Right atrium auricular region (tissue), 2 donors: Measurements from ENCODE around the gene FBXO46. TPM values are rescaled to one million over a fixed set of nuclear protein-coding genes. Genes with fewer than 3 reads are reported as not detected.
A peak's percentile ranks its signal among the peaks of the same experiment; 100 is the strongest.
"Not testable (repeated sequence)": the region's sequence is repeated elsewhere in the genome, so short reads cannot be mapped to it uniquely, and the experiment has no call there.

Source experiments
- DNase-seq: peaks from one replicate; pipeline ENCODE4 v3.0.0-alpha.2; 2019; ENCODE audit warnings: low spot score
- H3K27ac ChIP-seq, 2 donors: fragments of 200-600 bp; sonication (generic); 1 replicate in 1 of 2; 2 replicates in 1 of 2; pipeline ENCODE4 v1.5.1; 2016 to 2019
- H3K27me3 ChIP-seq, 2 donors: fragments of 200-600 bp; sonication (generic); one replicate each; pipeline versions ENCODE4 v1.5.1 to v1.6.0; 2017 to 2019
- H3K36me3 ChIP-seq: fragments of 200-600 bp; sonication (generic); one replicate; pipeline ENCODE4 v1.5.1; 2016
- H3K4me1 ChIP-seq, 2 donors: fragments of 200-600 bp; sonication (generic); one replicate each; pipeline versions ENCODE4 v1.5.1 to v1.6.0; 2017 to 2019
- H3K4me3 ChIP-seq, 2 donors: fragments of 200-600 bp; sonication (generic); 1 replicate in 1 of 2; 2 replicates in 1 of 2; pipeline ENCODE4 v1.5.1; 2017 to 2019; ENCODE audit warnings: mild to moderate bottlenecking in 1 of 2, moderate library complexity in 1 of 2
- H3K9me3 ChIP-seq, 2 donors: fragments of 200-600 bp; sonication (generic); one replicate each; pipeline ENCODE4 v1.5.1; 2019
- CTCF ChIP-seq, 2 donors: fragments of 200-600 bp; sonication (generic); IDR thresholded peaks; one replicate each; pipeline ENCODE4 v1.5.1; 2019; ENCODE audit warnings: antibody characterized with exemption in 2 of 2
- total RNA-seq, 2 donors: library from RNA; depleted of rRNA; stranded (reverse); fragments of >200 nt; gene quantifications; one replicate each; pipeline ENCODE4 v1.1.0, GENCODE V29; 2016

FBXO46 gene
- total RNA-seq, 2 donors from 2014 or later = 11.6 to 12.1 TPM

GRCh38 chr19:45733160-45733810 is 2.6 kb upstream of the FBXO46 start, which contains the start of gene MEIOSIN:
MEIOSIN (plus strand) TSS chr19:45733439; CDS start chr19:45735377, 1,938 bp downstream.
- H3K9me3 ChIP-seq = no peaks in the 10 kb centered on the region
- peaks cover 0 to 13% of the 10 kb centered on the region in 2 donors for H3K4me1 ChIP-seq
- no peaks in the 10 kb centered on the region for H3K27me3 ChIP-seq
- H3K4me3 ChIP-seq = no peak within 1 kb of the TSS
- DNase-seq = no peak
- no peak for TF ChIP-seq CTCF (IDR thresholded peaks at IDR 0.05)
- no peak within 1 kb of the TSS for H3K27ac ChIP-seq
- no peaks in the 10 kb centered on the region for H3K36me3 ChIP-seq

- no peak for DNase-seq
- TF ChIP-seq CTCF (IDR thresholded peaks at IDR 0.05) = no peak
- Histone ChIP-seq H3K4me1 (peaks cover 0 to 13% of the 10 kb centered on the region in 2 donors), H3K9me3 (no peaks in the 10 kb centered on the region), H3K4me3 (peak overlapping the region; percentile 71 to 97), H3K27me3 (no peaks in the 10 kb centered on the region), H3K36me3 (no peaks in the 10 kb centered on the region), H3K27ac (peak overlapping the region; percentile 64 to 85)
These were observed 851 bp downstream of the FBXO46 start for GRCh38 chr19:45729800-45730290.

- H3K36me3 ChIP-seq, H3K27ac ChIP-seq, H3K27me3 ChIP-seq, H3K9me3 ChIP-seq, DNase-seq, H3K4me3 ChIP-seq: not testable (repeated sequence)
- peaks cover 0 to 13% of the 10 kb centered on the region in 2 donors for H3K4me1 ChIP-seq
These were observed 2.0 kb downstream of the FBXO46 start for GRCh38 chr19:45728683-45729082.

- H3K36me3 ChIP-seq, H3K27ac ChIP-seq, DNase-seq, H3K9me3 ChIP-seq, H3K27me3 ChIP-seq, H3K4me3 ChIP-seq: not testable (repeated sequence)
- peaks cover 0 to 18% of the 10 kb centered on the region in 2 donors for H3K4me1 ChIP-seq
These were observed 10.6 kb downstream of the FBXO46 start for GRCh38 chr19:45720065-45720464.

GRCh38 chr19:45717983-45718650 is 12.6 kb downstream of the FBXO46 start:
- Histone ChIP-seq H3K4me3 (peak overlapping the region; percentile 45 to 72), H3K27ac (peak overlapping the region; percentile 91 to 96), H3K9me3 (no peaks in the 10 kb centered on the region), H3K36me3 (peaks cover 2% of the 10 kb centered on the region), H3K27me3 (no peaks in the 10 kb centered on the region), H3K4me1 (peaks cover 0 to 18% of the 10 kb centered on the region in 2 donors)
- no peak for TF ChIP-seq CTCF (IDR thresholded peaks at IDR 0.05)
- no peak for DNase-seq

GRCh38 chr19:45717131-45717982 is 13.3 kb downstream of the FBXO46 start:
- peak; percentile 100 for DNase-seq
- Histone ChIP-seq H3K4me1 (peaks cover 0 to 18% of the 10 kb centered on the region in 2 donors), H3K27ac (peak overlapping the region; percentile 91 to 96), H3K27me3 (no peaks in the 10 kb centered on the region), H3K9me3 (no peaks in the 10 kb centered on the region), H3K4me3 (peak overlapping the region; percentile 60 to 72), H3K36me3 (peaks cover 9% of the 10 kb centered on the region)
- TF ChIP-seq CTCF (IDR thresholded peaks at IDR 0.05) = peak in 1 of 2 donors; percentile 26
